HCT116 (cell line): ENCODE results near the gene CPNE2. TPM values are rescaled to one million over a fixed set of nuclear protein-coding genes. Genes with fewer than 3 reads are reported as not detected.

Experiments
- ATAC-seq: fragments of 200-7000 bp; cut with Tn5 transposase; 2 replicates; pipeline ENCODE4 v1.9.1; 2020; ENCODE audit warnings: mild to moderate bottlenecking, moderate library complexity
- BruUV-seq: library from RNA; stranded (reverse); fragments of 400-500 nt; replicated peaks from 2 replicates; lab custom pipeline; 2021; lab: Mats Ljungman, UMichigan
- CTCF ChIA-PET: fragments of 300-600 bp; sonication (Branson Sonifier 250); formaldehyde crosslinking; loops from one replicate; lab custom pipeline; 2021; ENCODE audit warnings: antibody characterized with exemption; lab: Charles Lee
- POLR2A ChIA-PET: fragments of 300-600, 350-600 bp; sonication (Branson Sonifier 250); formaldehyde crosslinking; loops from one replicate; lab custom pipeline; 2021; ENCODE audit warnings: antibody characterized with exemption; lab: Charles Lee
- RAD21 ChIA-PET, 2 experiments: fragments of 300-600 bp; sonication (Branson Sonifier 250); formaldehyde crosslinking; loops; one replicate each; lab custom pipeline; 2023; ENCODE audit warnings: low total read pairs in 2 of 2; ENCODE audit not compliant: uncharacterized antibody in 2 of 2, unreplicated experiment in 2 of 2, low non-redundant PET in 1 of 2; lab: Charles Lee
- DNase-seq: peaks from one replicate; pipeline ENCODE4 v3.0.0-alpha.2; 2010; ENCODE audit warnings: low read depth, low spot score
- H2AFZ ChIP-seq: fragments of 200-600 bp; shearing (Covaris generic), sonication (generic); 2 replicates; pipeline ENCODE4 v1.6.1; 2017; ENCODE audit warnings: low read depth, mixed run types, mixed read lengths, antibody characterized with exemption, low read length; ENCODE audit not compliant: poor library complexity, severe bottlenecking
- H3K27ac ChIP-seq: 2 replicates; pipeline ENCODE4 v1.5.1; 2012; ENCODE audit warnings: low read depth, low read length
- H3K27me3 ChIP-seq: fragments of 200-600 bp; sonication (generic); 2 replicates; pipeline ENCODE4 v1.6.1; 2016; ENCODE audit warnings: mixed run types, low read length, mixed read lengths; ENCODE audit not compliant: insufficient read depth
- H3K36me3 ChIP-seq, 2 experiments: fragments of 200-500 bp in 1 of 2; fragments of 200-600 bp in 1 of 2; sonication (Bioruptor generic) in 1 of 2; sonication (generic) in 1 of 2; 2 replicates each; pipeline versions ENCODE4 v1.5.1 to v1.6.1; 2014 to 2016; ENCODE audit warnings: low read length in 2 of 2, inconsistent platforms in 1 of 2, mixed read lengths in 1 of 2, mixed run types in 1 of 2; ENCODE audit not compliant: insufficient read depth in 2 of 2, control insufficient read depth in 1 of 2
- H3K4me1 ChIP-seq, 2 experiments: fragments of 200-600 bp in 1 of 2; sonication (generic) in 1 of 2; 2 replicates each; pipeline versions ENCODE4 v1.5.1 to v1.6.1; 2012 to 2017; ENCODE audit warnings: low read length in 2 of 2, inconsistent platforms in 1 of 2, mild to moderate bottlenecking in 1 of 2, mixed read lengths in 1 of 2, mixed run types in 1 of 2, moderate library complexity in 1 of 2; ENCODE audit not compliant: insufficient read depth in 2 of 2, control insufficient read depth in 1 of 2
- H3K4me2 ChIP-seq: fragments of 200-600 bp; sonication (generic); 2 replicates; pipeline ENCODE4 v1.6.1; 2017; ENCODE audit warnings: mixed run types, low read length, mixed read lengths
- H3K4me3 ChIP-seq, 2 experiments: fragments of 200-600 bp in 1 of 2; sonication (generic) in 1 of 2; replicated peaks in 1 of 2; 2 replicates each; pipeline ENCODE4 v1.5.1; 2011 to 2016; ENCODE audit warnings: low read length in 2 of 2, control low read depth in 1 of 2, low read depth in 1 of 2, mild to moderate bottlenecking in 1 of 2, mixed read lengths in 1 of 2, mixed run types in 1 of 2
- H3K79me2 ChIP-seq: fragments of 200-600 bp; sonication (generic); 2 replicates; pipeline ENCODE4 v1.6.1; 2017; ENCODE audit warnings: mild to moderate bottlenecking, mixed run types, low read length, moderate library complexity, mixed read lengths; ENCODE audit not compliant: insufficient read depth
- H3K9ac ChIP-seq: fragments of 200-600 bp; sonication (generic); 2 replicates; pipeline ENCODE4 v1.6.1; 2016; ENCODE audit warnings: low read length, mixed read lengths
- H3K9me2 ChIP-seq: fragments of 200-600 bp; sonication (generic), shearing (Covaris generic); 2 replicates; pipeline ENCODE4 v1.6.1; 2017; ENCODE audit warnings: mixed run types, mild to moderate bottlenecking, moderate library complexity; ENCODE audit not compliant: insufficient read depth
- H3K9me3 ChIP-seq, 2 experiments: fragments of 200-500 bp in 1 of 2; fragments of 200-600 bp in 1 of 2; sonication (Bioruptor generic) in 1 of 2; sonication (generic) in 1 of 2; 2 replicates each; pipeline ENCODE4 v1.6.1; 2014 to 2017; ENCODE audit warnings: low read length in 2 of 2, mixed read lengths in 2 of 2, inconsistent platforms in 1 of 2, low read depth in 1 of 2, mild to moderate bottlenecking in 1 of 2, mixed run types in 1 of 2, moderate library complexity in 1 of 2; ENCODE audit not compliant: control insufficient read depth in 1 of 2, insufficient read depth in 1 of 2
- H4K20me1 ChIP-seq: fragments of 200-600 bp; sonication (generic), shearing (Covaris generic); 2 replicates; pipeline ENCODE4 v1.6.1; 2017; ENCODE audit warnings: mixed run types, mild to moderate bottlenecking, moderate library complexity; ENCODE audit not compliant: insufficient read depth
- EGR1 ChIP-seq: IDR thresholded peaks from 2 replicates; pipeline ENCODE4 v1.6.1; 2012; ENCODE audit warnings: low read depth
- EZH2 ChIP-seq: fragments of 200-600 bp; sonication (generic); IDR thresholded peaks from 2 replicates; pipeline ENCODE4 v1.6.1; 2017; ENCODE audit warnings: antibody characterized with exemption, mixed run types
- FOSL1 ChIP-seq: IDR thresholded peaks from 2 replicates; pipeline ENCODE4 v1.6.1; 2012; ENCODE audit warnings: low read depth
- JUND ChIP-seq: IDR thresholded peaks from 2 replicates; pipeline ENCODE4 v1.6.1; 2012
- MAX ChIP-seq: IDR thresholded peaks from 2 replicates; pipeline ENCODE4 v1.6.1; 2012
- POLR2A ChIP-seq: IDR thresholded peaks from 2 replicates; pipeline ENCODE4 v1.7.0; 2011; ENCODE audit warnings: borderline replicate concordance; ENCODE audit not compliant: insufficient read depth, insufficient read length; ENCODE audit errors: extremely low read depth
- POLR2AphosphoS5 ChIP-seq: IDR thresholded peaks from 2 replicates; pipeline ENCODE4 v1.6.1; 2011; ENCODE audit warnings: mild to moderate bottlenecking, low read depth, low read length, moderate library complexity
- RAD21 ChIP-seq: IDR thresholded peaks from 2 replicates; pipeline ENCODE4 v1.6.1; 2012; ENCODE audit warnings: low read depth, mild to moderate bottlenecking
- SIN3A ChIP-seq: IDR thresholded peaks from 2 replicates; pipeline ENCODE4 v1.6.1; 2012; ENCODE audit warnings: low read depth
- TCF7L2 ChIP-seq: IDR thresholded peaks from 2 replicates; pipeline ENCODE4 v1.7.0; 2011; ENCODE audit warnings: borderline replicate concordance, inconsistent platforms; ENCODE audit not compliant: insufficient read depth, insufficient read length; ENCODE audit errors: extremely low read depth
- YY1 ChIP-seq: IDR thresholded peaks from 2 replicates; pipeline ENCODE4 v1.6.1; 2011; ENCODE audit warnings: low read length, low read depth, moderate library complexity, mild to moderate bottlenecking; ENCODE audit not compliant: insufficient replicate concordance; ENCODE audit errors: extremely low read depth
- ZFX ChIP-seq: fragments of 450-650 bp; IDR thresholded peaks from 2 replicates; pipeline ENCODE4 v1.6.1; 2017
- ZNF274 ChIP-seq: fragments of 200-500 bp; sonication (Bioruptor generic); IDR thresholded peaks from 2 replicates; pipeline ENCODE4 v1.6.1; 2014; ENCODE audit warnings: mild to moderate bottlenecking, low read depth, low read length, inconsistent platforms
- intact Hi-C: fragments of 100-400 bp; cut with micrococcal nuclease; formaldehyde crosslinking; loops from 2 replicates; pipeline ENCODE4 v1.10.0; 2022
- total RNA-seq: library from RNA; stranded (reverse); gene quantifications from one replicate; pipeline ENCODE4 v1.2.1, GENCODE V29; 2021; ENCODE audit not compliant: unreplicated experiment

Gene CPNE2
- total RNA-seq, 1 experiment from 2014 or later, result 31.2 TPM

- ChIA-PET POLR2A (no interaction called here), CTCF (no interaction called here), RAD21 (no interaction called here)
- ATAC-seq (no peak), DNase-seq (no peak)
- Histone ChIP-seq H3K36me3 (no peaks in the 10 kb centered on the region), H3K79me2 (peaks cover 60% of the 10 kb centered on the region), H3K9me2 (no peaks in the 10 kb centered on the region), H3K4me1 (peaks cover 20 to 24% of the 10 kb centered on the region in 2 experiments), H3K9me3 (no peaks in the 10 kb centered on the region), H3K27me3 (no peaks in the 10 kb centered on the region), H3K4me3 (no peak overlapping the region), H4K20me1 (no peaks in the 10 kb centered on the region), H3K4me2 (no peak overlapping the region), H3K9ac (no peak overlapping the region), H3K27ac (no peak overlapping the region), H2AFZ (no peak overlapping the region)
- intact Hi-C loops, result no loop called here
- TF ChIP-seq POLR2A, result no peak
- no peak for TF ChIP-seq ZFX
- TF ChIP-seq SIN3A, result no peak
- TF ChIP-seq RAD21, result no peak
- no peak for TF ChIP-seq FOSL1
- TF ChIP-seq POLR2AphosphoS5, result no peak
- TF ChIP-seq YY1, result no peak
- no peak for TF ChIP-seq ZNF274
- TF ChIP-seq EZH2, result no peak
- TF ChIP-seq MAX, result no peak
- no TSS peak for BruUV-seq
Measured at GRCh38 chr16:57196286-57196685, 103.9 kb downstream of the CPNE2 start.

GRCh38 chr16:57196753-57197152 lies 104.4 kb downstream of the CPNE2 start:
- Histone ChIP-seq H3K9ac (no peak overlapping the region), H3K27ac (no peak overlapping the region), H3K36me3 (no peaks in the 10 kb centered on the region), H2AFZ (no peak overlapping the region), H3K9me3 (no peaks in the 10 kb centered on the region), H3K9me2 (no peaks in the 10 kb centered on the region), H3K4me2 (no peak overlapping the region), H3K27me3 (no peaks in the 10 kb centered on the region), H3K4me3 (no peak overlapping the region), H3K79me2 (peaks cover 59% of the 10 kb centered on the region), H4K20me1 (no peaks in the 10 kb centered on the region), H3K4me1 (peaks cover 15 to 24% of the 10 kb centered on the region in 2 experiments)
- ATAC-seq (no peak), DNase-seq (no peak)
- BruUV-seq, result no TSS peak
- TF ChIP-seq JUND (no peak), TCF7L2 (no peak), EGR1 (no peak), POLR2A (no peak), SIN3A (no peak)
- ChIA-PET CTCF (interaction anchor here (1.4 kb wide), 1 partner anchor 11 kb away, joined by 3 read pairs; the partner anchor contains the start of genes PSME3IP1 and RSPRY1), POLR2A (no interaction called here), RAD21 (no interaction called here)
- intact Hi-C loops, result no loop called here

Other genes starting within 250 kb of the CPNE2 start
- not detected for gene SLC12A3, start 227.4 kb upstream of the CPNE2 start, total RNA-seq
- 113 TPM for gene HERPUD1, start 160.4 kb upstream of the CPNE2 start, total RNA-seq
- gene CETP, start 130.6 kb upstream of the CPNE2 start, total RNA-seq, result not detected
- 10.4 TPM for gene NLRC5, start 103.0 kb upstream of the CPNE2 start, total RNA-seq
- gene PSME3IP1, start 93.5 kb downstream of the CPNE2 start, total RNA-seq, result 88.5 TPM
- gene RSPRY1, start 93.7 kb downstream of the CPNE2 start, total RNA-seq, result 24.9 TPM
- gene ARL2BP, start 152.7 kb downstream of the CPNE2 start, total RNA-seq, result 28.8 TPM
- 3.1 TPM for gene PLLP, start 192.1 kb downstream of the CPNE2 start, total RNA-seq